Osteocyte (in vitro differentiated cells): ENCODE measurements around the gene GAS7. TPM values are rescaled to one million over a fixed set of nuclear protein-coding genes. Genes with fewer than 3 reads are reported as not detected.

Experiments used
- DNase-seq: peaks from one replicate; pipeline ENCODE4 v3.0.0; 2021; ENCODE audit warnings: mixed read lengths; ENCODE audit not compliant: unreplicated experiment; ENCODE audit errors: extremely low spot score
- H3K27ac Mint-ChIP-seq: one replicate; pipeline ENCODE4 v1.8.0; 2021; ENCODE audit warnings: mild to moderate bottlenecking, mixed read lengths; ENCODE audit not compliant: unreplicated experiment
- H3K27me3 Mint-ChIP-seq: one replicate; pipeline ENCODE4 v1.8.0; 2021; ENCODE audit warnings: mixed read lengths; ENCODE audit not compliant: unreplicated experiment
- H3K36me3 Mint-ChIP-seq: one replicate; pipeline ENCODE4 v1.8.0; 2021; ENCODE audit warnings: mixed read lengths; ENCODE audit not compliant: unreplicated experiment
- H3K4me1 Mint-ChIP-seq: one replicate; pipeline ENCODE4 v1.8.0; 2021; ENCODE audit warnings: mixed read lengths; ENCODE audit not compliant: unreplicated experiment
- H3K4me3 Mint-ChIP-seq: one replicate; pipeline ENCODE4 v1.8.0; 2021; ENCODE audit warnings: mild to moderate bottlenecking, moderate library complexity, mixed read lengths; ENCODE audit not compliant: unreplicated experiment
- H3K9me3 Mint-ChIP-seq: one replicate; pipeline ENCODE4 v1.8.0; 2021; ENCODE audit warnings: mixed read lengths; ENCODE audit not compliant: unreplicated experiment
- CTCF ChIP-seq: fragments of 200-600 bp; sonication (generic); IDR thresholded peaks from 2 replicates; pipeline ENCODE4 v1.5.0; 2021; ENCODE audit warnings: antibody characterized with exemption, mild to moderate bottlenecking, moderate library complexity
- total RNA-seq: library from RNA; stranded (reverse); gene quantifications from 2 replicates; pipeline ENCODE4 v1.2.1, GENCODE V29; 2021

The GAS7 gene
- total RNA-seq, 1 donor from 2014 or later, result 18.1 TPM

GRCh38 chr17:10072086-10072485 is 126.3 kb downstream of the GAS7 start:
- Mint-ChIP-seq H3K9me3 (peaks cover 7% of the 10 kb centered on the region), H3K4me3 (no peak overlapping the region), H3K27me3 (peaks cover 15% of the 10 kb centered on the region), H3K4me1 (peaks cover 10% of the 10 kb centered on the region), H3K27ac (no peak overlapping the region), H3K36me3 (no peaks in the 10 kb centered on the region)
- DNase-seq, result no peak
- no peak for TF ChIP-seq CTCF

- no peak for TF ChIP-seq CTCF
- no peaks in the 10 kb centered on the region for H3K36me3 Mint-ChIP-seq
- DNase-seq, result no peak
- H3K9me3 Mint-ChIP-seq, result peaks cover 6% of the 10 kb centered on the region
- H3K27ac Mint-ChIP-seq, result no peak overlapping the region
- no peak overlapping the region for H3K4me3 Mint-ChIP-seq
- peaks cover 11% of the 10 kb centered on the region for H3K27me3 Mint-ChIP-seq
- H3K4me1 Mint-ChIP-seq, result peaks cover 10% of the 10 kb centered on the region
Measured at GRCh38 chr17:10071141-10071540, 127.3 kb downstream of the GAS7 start.

- no peak for TF ChIP-seq CTCF
- Mint-ChIP-seq H3K4me3 (no peak overlapping the region), H3K27ac (no peak overlapping the region), H3K9me3 (peaks cover 8% of the 10 kb centered on the region), H3K36me3 (no peaks in the 10 kb centered on the region), H3K27me3 (peaks cover 11% of the 10 kb centered on the region), H3K4me1 (peaks cover 10% of the 10 kb centered on the region)
- DNase-seq, result no peak
Measured at GRCh38 chr17:10070690-10071089, 127.7 kb downstream of the GAS7 start.

- no peak for TF ChIP-seq CTCF
- no peak for DNase-seq
- no peak overlapping the region for H3K4me3 Mint-ChIP-seq
Measured at GRCh38 chr17:10069301-10069700, 129.1 kb downstream of the GAS7 start.

GRCh38 chr17:10067446-10068143 is 130.8 kb downstream of the GAS7 start:
- peaks cover 24% of the 10 kb centered on the region for H3K4me1 Mint-ChIP-seq
- no peak overlapping the region for H3K4me3 Mint-ChIP-seq
- H3K27me3 Mint-ChIP-seq, result no peaks in the 10 kb centered on the region
- H3K36me3 Mint-ChIP-seq, result no peaks in the 10 kb centered on the region
- H3K27ac Mint-ChIP-seq, result no peak overlapping the region
- no peak for DNase-seq
- no peak for TF ChIP-seq CTCF
- H3K9me3 Mint-ChIP-seq, result peaks cover 7% of the 10 kb centered on the region

More at GRCh38 chr17:10069301-10069700, 129.1 kb downstream of the GAS7 start:
- Mint-ChIP-seq H3K27ac (no peak overlapping the region), H3K27me3 (peaks cover 7% of the 10 kb centered on the region), H3K36me3 (no peaks in the 10 kb centered on the region), H3K9me3 (peaks cover 9% of the 10 kb centered on the region), H3K4me1 (peaks cover 12% of the 10 kb centered on the region)
